Neuron (in vitro differentiated cells): ENCODE data around the gene GRWD1.

Experiments
- H2AFZ ChIP-seq: one replicate; pipeline ENCODE4 v1.6.1; 2013; ENCODE audit warnings: low read depth, mild to moderate bottlenecking, inconsistent platforms, low read length, moderate library complexity
- H3K27me3 ChIP-seq: one replicate; pipeline ENCODE4 v1.6.1; 2013; ENCODE audit warnings: low read length; ENCODE audit not compliant: insufficient read depth
- H3K36me3 ChIP-seq: one replicate; pipeline ENCODE4 v1.6.1; 2013; ENCODE audit warnings: low read length; ENCODE audit not compliant: insufficient read depth
- H3K4me1 ChIP-seq: one replicate; pipeline ENCODE4 v1.6.1; 2013; ENCODE audit warnings: low read length; ENCODE audit not compliant: insufficient read depth
- H3K4me3 ChIP-seq: 2 replicates; pipeline ENCODE4 v1.5.1; 2013; ENCODE audit warnings: mild to moderate bottlenecking, low read length, moderate library complexity
- H3K9me3 ChIP-seq: one replicate; pipeline ENCODE4 v1.6.1; 2013; ENCODE audit warnings: low read length

GRWD1 gene

GRCh38 chr19:48454150-48454730 is 8.5 kb downstream of the GRWD1 start:
- H3K36me3 ChIP-seq, result peaks cover 66% of the 10 kb centered on the region
- no peaks in the 10 kb centered on the region for H3K9me3 ChIP-seq
- H2AFZ ChIP-seq, result no peak overlapping the region
- H3K27me3 ChIP-seq, result no peaks in the 10 kb centered on the region
- H3K4me3 ChIP-seq, result no peak overlapping the region
- H3K4me1 ChIP-seq, result no peaks in the 10 kb centered on the region

GRCh38 chr19:48455171-48455907 is 9.6 kb downstream of the GRWD1 start, which contains the start of gene KCNJ14:
Gene KCNJ14, plus strand, starts transcription at chr19:48455574. Its CDS starts 6,151 bp downstream, at chr19:48461725.
- Histone ChIP-seq H3K27me3 (no peaks in the 10 kb centered on the region), H3K4me1 (no peaks in the 10 kb centered on the region), H3K36me3 (peaks cover 56% of the 10 kb centered on the region), H3K9me3 (no peaks in the 10 kb centered on the region), H2AFZ (no peak within 1 kb of the TSS), H3K4me3 (no peak within 1 kb of the TSS)

- no peak overlapping the region for H2AFZ ChIP-seq
- no peaks in the 10 kb centered on the region for H3K27me3 ChIP-seq
- H3K9me3 ChIP-seq, result no peaks in the 10 kb centered on the region
- H3K36me3 ChIP-seq, result peaks cover 49% of the 10 kb centered on the region
- H3K4me1 ChIP-seq, result no peaks in the 10 kb centered on the region
- H3K4me3 ChIP-seq, result no peak overlapping the region
These were observed 10.3 kb downstream of the GRWD1 start for GRCh38 chr19:48455908-48456562.

- no peak overlapping the region for H3K4me3 ChIP-seq
- no peaks in the 10 kb centered on the region for H3K27me3 ChIP-seq
- H3K9me3 ChIP-seq, result no peaks in the 10 kb centered on the region
- no peaks in the 10 kb centered on the region for H3K4me1 ChIP-seq
- peaks cover 42% of the 10 kb centered on the region for H3K36me3 ChIP-seq
- no peak overlapping the region for H2AFZ ChIP-seq
These were observed 11.1 kb downstream of the GRWD1 start for GRCh38 chr19:48456864-48457263.

GRCh38 chr19:48458016-48458415 is 12.2 kb downstream of the GRWD1 start:
- H3K27me3 ChIP-seq, result no peaks in the 10 kb centered on the region
- H3K36me3 ChIP-seq, result peaks cover 41% of the 10 kb centered on the region
- H2AFZ ChIP-seq, result no peak overlapping the region
- no peak overlapping the region for H3K4me3 ChIP-seq
- peaks cover 2% of the 10 kb centered on the region for H3K9me3 ChIP-seq
- no peaks in the 10 kb centered on the region for H3K4me1 ChIP-seq

GRCh38 chr19:48461651-48461981 is 15.8 kb downstream of the GRWD1 start:
- no peaks in the 10 kb centered on the region for H3K27me3 ChIP-seq
- H3K4me3 ChIP-seq, result no peak overlapping the region
- H3K36me3 ChIP-seq, result peaks cover 12% of the 10 kb centered on the region
- H2AFZ ChIP-seq, result no peak overlapping the region
- H3K9me3 ChIP-seq, result peaks cover 2% of the 10 kb centered on the region
- H3K4me1 ChIP-seq, result no peaks in the 10 kb centered on the region

- Histone ChIP-seq H3K36me3 (peaks cover 9% of the 10 kb centered on the region), H3K4me3 (no peak overlapping the region), H3K4me1 (no peaks in the 10 kb centered on the region), H3K27me3 (no peaks in the 10 kb centered on the region), H2AFZ (no peak overlapping the region), H3K9me3 (peaks cover 2% of the 10 kb centered on the region)
These were observed 16.3 kb downstream of the GRWD1 start for GRCh38 chr19:48461982-48462655.

GRCh38 chr19:48465215-48465614 is 19.4 kb downstream of the GRWD1 start:
- peaks cover 2% of the 10 kb centered on the region for H3K9me3 ChIP-seq
- no peaks in the 10 kb centered on the region for H3K27me3 ChIP-seq
- H2AFZ ChIP-seq, result no peak overlapping the region
- H3K4me3 ChIP-seq, result no peak overlapping the region
- peaks cover 9% of the 10 kb centered on the region for H3K36me3 ChIP-seq
- H3K4me1 ChIP-seq, result peaks cover 9% of the 10 kb centered on the region

- H3K4me3 ChIP-seq, result no peak overlapping the region
- H2AFZ ChIP-seq, result no peak overlapping the region
- no peaks in the 10 kb centered on the region for H3K27me3 ChIP-seq
- H3K4me1 ChIP-seq, result peaks cover 15% of the 10 kb centered on the region
- H3K9me3 ChIP-seq, result peaks cover 2% of the 10 kb centered on the region
- H3K36me3 ChIP-seq, result peaks cover 25% of the 10 kb centered on the region
These were observed 21.0 kb downstream of the GRWD1 start for GRCh38 chr19:48466561-48467325.

- Histone ChIP-seq H3K4me3 (peak overlapping the region; percentile 90), H3K27me3 (no peaks in the 10 kb centered on the region), H2AFZ (no peak overlapping the region), H3K9me3 (no peaks in the 10 kb centered on the region), H3K4me1 (peaks cover 15% of the 10 kb centered on the region), H3K36me3 (peaks cover 36% of the 10 kb centered on the region)
These were observed 23.0 kb downstream of the GRWD1 start for GRCh38 chr19:48468772-48469288.

- H3K4me1 ChIP-seq, result peaks cover 15% of the 10 kb centered on the region
- no peaks in the 10 kb centered on the region for H3K27me3 ChIP-seq
- no peaks in the 10 kb centered on the region for H3K9me3 ChIP-seq
- peaks cover 41% of the 10 kb centered on the region for H3K36me3 ChIP-seq
- H3K4me3 ChIP-seq, result peak within 1 kb of the TSS; percentile 90
- no peak within 1 kb of the TSS for H2AFZ ChIP-seq
These were observed 23.6 kb downstream of the GRWD1 start, which contains the start of gene CYTH2 for GRCh38 chr19:48469289-48469881. Gene CYTH2, plus strand, starts transcription at chr19:48469369. Its CDS starts 139 bp downstream, at chr19:48469508.
